Epithelial cell of esophagus (primary cell): ENCODE results near the gene MGAT5B.

Experiments used
- DNase-seq: peaks from one replicate; pipeline ENCODE4 v3.0.0; 2010; ENCODE audit warnings: low read depth
- H3K4me3 ChIP-seq: 2 replicates; pipeline ENCODE4 v1.5.1; 2011; ENCODE audit warnings: mild to moderate bottlenecking, low read length, control low read depth
- TF ChIP-seq, protein P1 (sequence below): IDR thresholded peaks from 2 replicates; pipeline ENCODE4 v1.5.1; 2011; ENCODE audit warnings: low read depth, mild to moderate bottlenecking, low read length, control low read depth, inconsistent platforms; ENCODE audit not compliant: insufficient read depth; ENCODE audit errors: missing control alignments

Gene MGAT5B

GRCh38 chr17:76893623-76894334, 25.6 kb downstream of the MGAT5B start:
- H3K4me3 ChIP-seq: no peak overlapping the region
- TF ChIP-seq, protein P1, sequence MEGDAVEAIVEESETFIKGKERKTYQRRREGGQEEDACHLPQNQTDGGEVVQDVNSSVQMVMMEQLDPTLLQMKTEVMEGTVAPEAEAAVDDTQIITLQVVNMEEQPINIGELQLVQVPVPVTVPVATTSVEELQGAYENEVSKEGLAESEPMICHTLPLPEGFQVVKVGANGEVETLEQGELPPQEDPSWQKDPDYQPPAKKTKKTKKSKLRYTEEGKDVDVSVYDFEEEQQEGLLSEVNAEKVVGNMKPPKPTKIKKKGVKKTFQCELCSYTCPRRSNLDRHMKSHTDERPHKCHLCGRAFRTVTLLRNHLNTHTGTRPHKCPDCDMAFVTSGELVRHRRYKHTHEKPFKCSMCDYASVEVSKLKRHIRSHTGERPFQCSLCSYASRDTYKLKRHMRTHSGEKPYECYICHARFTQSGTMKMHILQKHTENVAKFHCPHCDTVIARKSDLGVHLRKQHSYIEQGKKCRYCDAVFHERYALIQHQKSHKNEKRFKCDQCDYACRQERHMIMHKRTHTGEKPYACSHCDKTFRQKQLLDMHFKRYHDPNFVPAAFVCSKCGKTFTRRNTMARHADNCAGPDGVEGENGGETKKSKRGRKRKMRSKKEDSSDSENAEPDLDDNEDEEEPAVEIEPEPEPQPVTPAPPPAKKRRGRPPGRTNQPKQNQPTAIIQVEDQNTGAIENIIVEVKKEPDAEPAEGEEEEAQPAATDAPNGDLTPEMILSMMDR: no peak
- DNase-seq: no peak

DNA sequence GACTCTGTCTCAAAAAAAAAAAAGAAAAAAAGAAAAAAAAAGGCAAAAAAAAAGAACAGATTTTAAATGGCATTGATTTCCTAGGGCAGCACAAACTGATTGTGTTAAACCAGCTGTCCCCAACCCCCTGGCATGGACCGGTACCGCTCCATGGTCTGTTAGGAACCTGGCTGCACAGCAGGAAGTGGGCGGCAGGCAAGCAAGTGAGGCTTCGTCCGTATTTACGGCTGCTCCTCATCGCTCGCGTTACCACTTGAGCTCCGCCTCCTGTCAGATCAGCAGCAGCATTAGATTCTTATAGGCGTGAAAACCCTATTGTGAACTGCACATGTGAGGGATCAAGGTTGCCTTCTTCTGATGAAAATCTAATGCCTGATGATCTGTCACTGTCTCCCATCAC, 26.6 kb downstream of the MGAT5B start:
- H3K4me3 ChIP-seq: no peak overlapping the region
- DNase-seq: no peak
- TF ChIP-seq, protein P1: no peak

DNA sequence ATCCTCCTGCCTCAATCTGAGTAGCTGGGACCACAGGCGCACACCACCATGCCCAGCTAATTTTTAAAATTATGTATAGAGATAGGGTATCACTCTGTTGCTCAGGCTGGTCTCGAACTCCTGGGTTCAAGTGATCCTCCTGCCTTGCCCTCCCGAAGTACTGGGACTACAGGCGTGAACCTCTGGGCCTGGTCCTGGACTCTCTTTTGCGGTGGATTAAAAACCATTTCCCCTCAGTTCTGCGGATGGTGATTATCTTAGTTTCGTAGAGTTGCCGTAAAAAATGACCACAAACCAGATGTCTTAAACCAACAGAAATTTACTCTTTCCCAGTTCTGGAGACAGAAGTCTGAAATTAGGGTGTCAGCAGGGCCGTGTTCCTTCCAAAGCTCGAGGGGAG, 28.8 kb downstream of the MGAT5B start:
- H3K4me3 ChIP-seq: no peak overlapping the region
- TF ChIP-seq, protein P1: no peak

DNA sequence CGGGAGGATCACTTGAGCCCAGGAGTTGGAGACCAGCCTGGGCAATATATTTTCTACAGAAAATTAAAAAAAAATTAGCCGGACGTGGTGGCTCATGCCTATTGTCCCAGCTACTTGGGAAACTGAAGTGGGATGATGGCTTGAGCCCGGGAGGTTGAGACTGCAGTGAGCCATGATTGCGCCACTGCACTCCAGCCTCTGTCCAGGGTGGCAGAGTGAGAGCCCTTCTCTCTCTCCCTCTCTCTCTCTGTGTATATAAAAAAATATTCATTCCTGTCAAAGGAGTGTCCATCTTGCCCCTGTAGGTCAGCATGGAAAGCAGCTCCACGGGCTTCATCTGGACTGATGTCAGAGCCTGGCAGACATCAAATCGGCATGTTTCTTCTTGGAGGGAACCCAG, 31.2 kb downstream of the MGAT5B start:
- no peak overlapping the region for H3K4me3 ChIP-seq
- TF ChIP-seq, protein P1: no peak
- no peak for DNase-seq

More for the DNA sequence above, 28.8 kb downstream of the MGAT5B start:
- DNase-seq: no peak

GRCh38 chr17:76900723-76901122, 32.5 kb downstream of the MGAT5B start:
- DNase-seq: no peak
- H3K4me3 ChIP-seq: no peak overlapping the region
- TF ChIP-seq, protein P1: no peak

GRCh38 chr17:76901542-76902197, 33.5 kb downstream of the MGAT5B start:
- H3K4me3 ChIP-seq: no peak overlapping the region
- no peak for DNase-seq
- TF ChIP-seq, protein P1: no peak
